Measurements from ENCODE around the gene MUS81. TPM values are rescaled to one million over a fixed set of nuclear protein-coding genes. Genes with fewer than 3 reads are reported as not detected.

Gene MUS81
- total RNA-seq, 1 donor from 2014 or later = 36.8 TPM

DNA sequence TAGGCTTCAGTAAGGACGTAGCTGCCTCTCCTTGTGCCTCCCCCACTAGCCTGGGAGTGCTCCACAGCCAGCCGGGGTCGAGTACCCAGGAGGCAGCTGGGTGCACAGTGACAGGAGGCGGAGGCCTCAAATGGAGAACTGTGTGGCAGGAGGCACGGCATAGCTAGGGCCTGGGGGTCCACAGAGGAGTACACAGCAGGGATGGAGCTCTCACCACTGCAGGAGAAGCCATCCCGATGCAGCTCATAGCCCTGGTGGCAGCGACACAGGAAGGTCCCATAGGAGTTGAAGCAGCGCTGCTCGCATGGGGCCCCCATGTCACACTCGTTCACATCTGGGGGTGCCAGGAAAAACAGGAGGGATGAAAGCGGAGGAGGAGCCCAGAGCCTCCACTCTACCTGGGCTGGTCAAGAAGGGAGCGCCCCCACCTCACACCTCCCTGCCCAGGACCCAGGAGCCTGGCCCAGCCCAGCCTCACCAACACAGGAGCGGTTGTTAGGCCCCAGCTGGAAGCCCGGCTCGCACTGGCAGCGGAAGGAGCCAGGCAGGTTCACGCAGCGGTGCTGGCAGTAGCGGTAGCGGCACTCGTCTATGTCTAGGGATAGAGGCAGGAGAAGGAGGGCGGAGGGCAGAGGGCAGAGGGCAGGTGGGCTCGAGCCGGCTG is 9.5 kb downstream of the MUS81 start:
- TF ChIP-seq, protein P1, sequence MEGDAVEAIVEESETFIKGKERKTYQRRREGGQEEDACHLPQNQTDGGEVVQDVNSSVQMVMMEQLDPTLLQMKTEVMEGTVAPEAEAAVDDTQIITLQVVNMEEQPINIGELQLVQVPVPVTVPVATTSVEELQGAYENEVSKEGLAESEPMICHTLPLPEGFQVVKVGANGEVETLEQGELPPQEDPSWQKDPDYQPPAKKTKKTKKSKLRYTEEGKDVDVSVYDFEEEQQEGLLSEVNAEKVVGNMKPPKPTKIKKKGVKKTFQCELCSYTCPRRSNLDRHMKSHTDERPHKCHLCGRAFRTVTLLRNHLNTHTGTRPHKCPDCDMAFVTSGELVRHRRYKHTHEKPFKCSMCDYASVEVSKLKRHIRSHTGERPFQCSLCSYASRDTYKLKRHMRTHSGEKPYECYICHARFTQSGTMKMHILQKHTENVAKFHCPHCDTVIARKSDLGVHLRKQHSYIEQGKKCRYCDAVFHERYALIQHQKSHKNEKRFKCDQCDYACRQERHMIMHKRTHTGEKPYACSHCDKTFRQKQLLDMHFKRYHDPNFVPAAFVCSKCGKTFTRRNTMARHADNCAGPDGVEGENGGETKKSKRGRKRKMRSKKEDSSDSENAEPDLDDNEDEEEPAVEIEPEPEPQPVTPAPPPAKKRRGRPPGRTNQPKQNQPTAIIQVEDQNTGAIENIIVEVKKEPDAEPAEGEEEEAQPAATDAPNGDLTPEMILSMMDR (IDR thresholded peaks at IDR 0.05) = no peak
- TF ChIP-seq EZH2 (IDR thresholded peaks at IDR 0.05) = no peak
- TF ChIP-seq EZH2phosphoT487 (IDR thresholded peaks at IDR 0.05) = no peak
- Histone ChIP-seq H3F3A (ENCODE audit: low read depth) (peaks cover 29% of the 10 kb centered on the region), H3K36me3 (no peaks in the 10 kb centered on the region), H3K4me1 (peaks cover 4% of the 10 kb centered on the region), H3K27ac (no peak overlapping the region), H2AFZ (replicated peaks) (no peak overlapping the region), H3K9ac (no peak overlapping the region), H3K27me3 (peaks cover 17% of the 10 kb centered on the region), H3K4me2 (no peak overlapping the region), H3K4me3 (no peak overlapping the region), H3K79me2 (ENCODE audit: low read depth) (no peaks in the 10 kb centered on the region), H3K9me3 (ENCODE audit: low read depth) (no peaks in the 10 kb centered on the region), H4K20me1 (ENCODE audit: low read depth) (peaks cover 11% of the 10 kb centered on the region)
- H3K27ac Mint-ChIP-seq = no peak overlapping the region
- H3K36me3 Mint-ChIP-seq = peaks cover 2% of the 10 kb centered on the region
- H3K9me3 Mint-ChIP-seq = no peaks in the 10 kb centered on the region
- DNase-seq (ENCODE audit: low spot score) = no peak
- peaks cover 17% of the 10 kb centered on the region for H3K27me3 Mint-ChIP-seq (ENCODE audit: insufficient read depth, low read depth)
- H3K4me1 Mint-ChIP-seq = peaks cover 35% of the 10 kb centered on the region
- H3K4me3 Mint-ChIP-seq = no peak overlapping the region

DNA sequence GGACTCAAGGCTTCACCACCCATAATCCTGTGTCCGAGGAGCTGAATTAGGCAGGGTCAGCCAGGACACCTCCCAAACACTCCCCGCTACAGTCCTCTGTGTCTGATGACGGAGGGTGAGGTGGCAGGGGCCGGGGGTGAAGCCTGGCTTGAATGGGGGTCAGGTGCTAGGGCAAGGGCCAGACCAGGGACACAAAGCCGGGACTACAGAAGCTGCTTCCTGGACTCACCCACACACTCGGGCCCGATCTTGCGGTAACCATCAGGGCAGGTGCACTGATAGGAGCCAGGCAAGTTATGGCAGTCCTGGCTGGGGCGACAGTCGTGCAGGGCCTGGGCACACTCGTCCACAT is 10.1 kb downstream of the MUS81 start:
- DNase-seq (ENCODE audit: low spot score) = no peak
- Mint-ChIP-seq H3K4me3 (peak overlapping the region; percentile 57), H3K36me3 (no peaks in the 10 kb centered on the region), H3K27ac (peak overlapping the region; percentile 25), H3K27me3 (ENCODE audit: insufficient read depth, low read depth) (peaks cover 17% of the 10 kb centered on the region), H3K4me1 (peaks cover 35% of the 10 kb centered on the region), H3K9me3 (no peaks in the 10 kb centered on the region)
- Histone ChIP-seq H3K9me3 (ENCODE audit: low read depth) (no peaks in the 10 kb centered on the region), H3K9ac (no peak overlapping the region), H2AFZ (replicated peaks) (no peak overlapping the region), H3K27ac (no peak overlapping the region), H3K79me2 (ENCODE audit: low read depth) (no peaks in the 10 kb centered on the region), H3K36me3 (no peaks in the 10 kb centered on the region), H3K4me1 (peaks cover 4% of the 10 kb centered on the region), H3K4me2 (no peak overlapping the region), H4K20me1 (ENCODE audit: low read depth) (peaks cover 11% of the 10 kb centered on the region), H3K4me3 (no peak overlapping the region), H3F3A (ENCODE audit: low read depth) (peaks cover 29% of the 10 kb centered on the region), H3K27me3 (peaks cover 17% of the 10 kb centered on the region)
- TF ChIP-seq EZH2 (IDR thresholded peaks at IDR 0.05) (no peak), EZH2phosphoT487 (IDR thresholded peaks at IDR 0.05) (no peak)
- TF ChIP-seq, protein P1 (IDR thresholded peaks at IDR 0.05) = no peak

DNA sequence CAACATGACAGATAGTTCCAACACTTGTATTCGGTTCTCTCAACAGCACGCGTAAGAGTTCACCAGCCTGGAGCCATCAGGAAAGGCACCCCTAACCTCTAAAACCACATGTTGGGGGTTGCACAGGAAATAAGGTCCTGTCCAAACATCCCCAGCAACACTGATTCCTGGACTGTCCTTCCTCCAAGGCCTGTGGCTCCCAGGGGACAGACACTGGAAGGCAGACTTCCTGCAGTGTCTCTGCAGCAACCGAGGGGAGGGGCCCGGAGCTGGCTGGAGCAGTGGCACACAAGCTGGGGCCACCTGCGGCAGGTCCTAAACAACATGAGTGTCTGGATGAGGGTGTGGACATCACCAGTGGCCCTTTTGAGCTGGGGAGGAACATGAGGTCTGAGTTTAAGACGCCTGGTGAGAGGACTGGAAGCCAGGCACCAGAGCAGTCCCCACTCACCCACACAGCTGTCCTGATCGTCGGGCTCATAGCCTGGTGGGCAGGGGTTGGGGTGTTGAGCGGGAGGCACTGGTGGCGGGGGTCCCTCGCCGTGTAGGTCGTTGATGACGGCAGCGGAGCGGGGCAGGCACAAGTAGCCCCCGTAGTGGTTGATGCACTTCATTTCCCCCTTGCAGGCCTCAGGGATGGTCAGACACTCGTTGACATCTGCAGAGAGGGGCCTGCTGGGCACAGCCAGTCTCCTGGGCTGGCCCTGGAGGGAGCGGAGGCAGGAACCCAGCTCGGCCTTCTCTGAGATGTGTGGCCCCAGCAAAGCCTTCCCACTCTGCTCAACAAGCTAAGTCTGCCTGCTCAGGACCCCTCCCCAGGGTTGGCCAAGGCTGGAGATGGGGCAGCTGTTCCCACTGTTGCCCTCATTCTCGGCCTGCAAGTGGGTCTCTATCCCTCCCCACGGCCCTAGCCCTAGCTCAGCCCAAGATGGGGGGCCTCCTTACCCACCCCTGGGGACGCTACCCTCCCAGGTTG is 10.8 kb downstream of the MUS81 start:
- no peaks in the 10 kb centered on the region for H3K36me3 Mint-ChIP-seq
- H3K9ac ChIP-seq = no peak overlapping the region
- peak overlapping the region; percentile 97 for H3K4me2 ChIP-seq
- no peak overlapping the region for H3K27ac ChIP-seq
- no peaks in the 10 kb centered on the region for H3K9me3 Mint-ChIP-seq
- H3F3A ChIP-seq (ENCODE audit: low read depth) = peaks cover 28% of the 10 kb centered on the region
- DNase-seq (ENCODE audit: low spot score) = no peak
- H3K4me1 Mint-ChIP-seq = peaks cover 35% of the 10 kb centered on the region
- peaks cover 17% of the 10 kb centered on the region for H3K27me3 ChIP-seq
- H3K9me3 ChIP-seq (ENCODE audit: low read depth) = no peaks in the 10 kb centered on the region
- peaks cover 17% of the 10 kb centered on the region for H3K27me3 Mint-ChIP-seq (ENCODE audit: insufficient read depth, low read depth)
- H3K27ac Mint-ChIP-seq = peak overlapping the region; percentile 25
- H3K36me3 ChIP-seq = no peaks in the 10 kb centered on the region
- peaks cover 11% of the 10 kb centered on the region for H4K20me1 ChIP-seq (ENCODE audit: low read depth)
- peaks cover 4% of the 10 kb centered on the region for H3K4me1 ChIP-seq
- no peak overlapping the region for H2AFZ ChIP-seq (replicated peaks)
- peak overlapping the region; percentile 62 for H3K4me3 Mint-ChIP-seq
- H3K79me2 ChIP-seq (ENCODE audit: low read depth) = no peaks in the 10 kb centered on the region
- TF ChIP-seq EZH2 (IDR thresholded peaks at IDR 0.05) (no peak), EZH2phosphoT487 (IDR thresholded peaks at IDR 0.05) (no peak)
- TF ChIP-seq, protein P1 (IDR thresholded peaks at IDR 0.05) = no peak
- no peak overlapping the region for H3K4me3 ChIP-seq
